GM19240 (cell line): Measurements from ENCODE around the gene OR10G3.

Experiments
- DNase-seq: peaks from one replicate; pipeline ENCODE4 v3.0.0; 2011; ENCODE audit warnings: low spot score; ENCODE audit not compliant: insufficient read length

Gene OR10G3

GRCh38 chr14:21535545-21536417 is 44.1 kb downstream of the OR10G3 start:
- DNase-seq = no peak

DNA sequence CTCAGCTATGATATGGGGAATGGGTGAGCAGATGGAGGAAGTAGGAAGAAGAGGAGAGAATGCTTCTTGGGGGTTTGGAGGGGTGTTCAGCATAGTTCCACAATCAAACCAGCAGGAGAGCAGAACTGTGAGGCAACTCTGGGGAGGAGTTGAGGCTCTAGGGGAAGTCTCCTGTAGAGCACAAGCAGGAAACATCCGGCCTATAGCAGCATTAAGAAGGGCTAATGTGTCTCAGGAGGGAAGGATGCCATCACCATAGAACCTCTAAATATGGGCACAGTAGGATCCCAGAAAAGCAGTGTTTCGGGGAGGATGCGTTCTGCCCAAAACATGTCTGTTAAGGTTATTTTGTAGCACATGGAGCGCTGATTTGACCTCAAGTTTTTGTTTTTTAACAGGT is 45.3 kb downstream of the OR10G3 start:
- no peak for DNase-seq

DNA sequence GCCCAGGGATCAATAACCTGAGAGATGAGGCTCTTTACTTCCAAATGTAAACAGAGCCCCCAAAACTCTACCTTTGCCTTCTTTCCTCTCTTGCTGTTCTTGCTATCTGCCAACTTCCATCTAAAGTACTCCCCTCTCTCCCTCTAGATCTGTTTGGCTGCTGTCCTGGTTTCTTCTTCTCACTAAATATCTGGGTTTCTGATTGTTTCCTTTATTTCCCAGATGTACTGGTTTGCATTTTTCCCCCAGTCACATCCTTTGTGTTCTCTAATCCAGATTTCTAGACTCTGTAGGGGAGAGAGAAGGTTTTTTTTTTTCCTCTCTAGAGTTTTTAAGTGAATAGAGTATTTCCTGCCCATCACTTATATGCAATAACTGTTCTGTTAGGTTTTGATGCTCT is 46.6 kb downstream of the OR10G3 start:
- DNase-seq = no peak

- DNase-seq = no peak
Measured at GRCh38 chr14:21529515-21529914, 50.4 kb downstream of the OR10G3 start.

- DNase-seq = no peak
Measured at GRCh38 chr14:21528381-21529348, 51.2 kb downstream of the OR10G3 start.

GRCh38 chr14:21527318-21527679 is 52.6 kb downstream of the OR10G3 start:
- DNase-seq = no peak

DNA sequence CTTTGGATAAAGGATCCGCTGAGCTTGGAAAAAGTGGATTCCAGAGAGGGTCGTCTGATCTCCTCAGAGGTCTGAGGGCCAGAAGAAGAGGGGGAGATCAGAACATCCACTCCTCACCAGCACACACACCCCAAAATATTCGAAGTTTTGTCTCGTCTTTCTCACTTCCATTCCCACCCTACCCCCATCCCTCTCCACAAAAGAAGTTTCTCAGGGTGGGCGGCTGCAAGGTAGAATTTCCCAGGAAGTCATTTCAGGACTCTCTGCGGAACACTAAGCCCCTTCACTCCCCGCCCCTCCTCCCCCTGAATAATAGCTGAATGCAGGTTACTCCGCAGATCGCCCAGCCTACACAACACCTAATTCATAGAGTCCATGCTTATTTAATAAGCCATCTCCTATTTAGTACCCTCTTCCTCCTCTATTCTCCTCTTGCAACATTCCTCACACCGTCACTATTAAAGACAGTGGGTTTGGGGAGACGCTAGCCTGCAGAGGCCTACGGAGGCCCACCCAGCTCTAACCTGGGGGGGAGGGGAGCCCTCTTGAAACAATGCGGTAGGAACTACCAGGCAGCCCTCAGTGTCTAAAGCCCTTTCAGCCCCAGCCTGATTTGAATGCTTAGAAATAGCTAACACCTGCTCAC is 53.1 kb downstream of the OR10G3 start:
- no peak for DNase-seq

DNA sequence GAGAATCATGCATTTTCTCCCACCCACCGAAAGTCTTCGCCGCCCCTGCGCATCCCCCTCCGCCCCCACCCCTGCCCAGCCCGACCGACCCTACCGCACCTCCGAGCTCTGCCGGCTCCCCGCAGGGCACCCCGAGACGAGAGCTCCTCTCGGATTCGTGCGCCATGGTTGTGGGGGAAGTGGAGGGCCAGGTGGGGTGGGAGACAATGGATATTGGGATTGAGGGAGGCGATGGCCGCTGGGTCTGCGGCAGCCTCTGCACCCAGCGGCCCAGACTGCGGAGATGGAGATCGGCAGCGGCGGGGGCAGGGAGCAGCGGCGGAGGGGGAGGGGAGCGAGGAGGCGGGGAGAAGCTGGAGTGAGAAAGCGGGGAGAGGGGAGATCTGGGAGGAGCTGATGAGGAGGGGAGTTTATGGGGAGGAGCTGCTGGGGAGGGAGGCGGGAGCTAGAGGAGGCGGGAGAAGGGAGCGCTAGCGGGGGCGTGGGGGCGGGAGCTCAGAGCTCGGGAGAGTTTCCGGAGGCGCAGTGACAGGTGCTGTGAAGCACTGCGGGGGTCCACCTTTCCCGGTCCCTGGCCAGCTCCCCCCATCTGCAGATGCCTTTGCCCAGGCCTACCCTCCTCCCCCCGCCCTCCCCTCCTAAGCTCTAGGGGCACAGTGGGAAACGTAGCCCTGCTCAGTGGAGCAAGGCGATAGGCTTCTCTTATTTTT is 53.8 kb downstream of the OR10G3 start, which contains the start of gene SALL2:
Gene SALL2 (minus strand): TSS at position 385 of the 710 bp plus-strand sequence. CDS start 219 bp downstream, at position 166.
- DNase-seq = no peak

DNA sequence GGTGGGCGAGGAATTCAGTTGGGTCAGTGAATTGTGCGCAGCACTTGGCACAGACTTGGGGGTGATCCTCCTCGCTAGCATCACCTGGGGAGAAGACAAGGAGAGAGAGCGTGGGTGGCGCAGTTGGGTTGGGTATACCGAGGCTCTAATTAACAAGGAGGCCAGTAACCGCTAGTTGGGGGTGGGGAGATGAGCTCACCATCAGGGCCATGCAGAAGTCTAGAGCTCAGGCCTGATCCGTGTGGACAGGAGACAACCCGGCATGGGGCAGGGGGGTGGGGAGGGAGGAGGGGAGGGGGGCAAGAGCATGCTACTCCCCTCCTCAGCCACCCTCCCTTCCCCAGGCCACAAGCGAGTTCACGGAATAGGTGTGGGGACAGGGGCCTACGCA is 54.3 kb downstream of the OR10G3 start:
- no peak for DNase-seq

DNA sequence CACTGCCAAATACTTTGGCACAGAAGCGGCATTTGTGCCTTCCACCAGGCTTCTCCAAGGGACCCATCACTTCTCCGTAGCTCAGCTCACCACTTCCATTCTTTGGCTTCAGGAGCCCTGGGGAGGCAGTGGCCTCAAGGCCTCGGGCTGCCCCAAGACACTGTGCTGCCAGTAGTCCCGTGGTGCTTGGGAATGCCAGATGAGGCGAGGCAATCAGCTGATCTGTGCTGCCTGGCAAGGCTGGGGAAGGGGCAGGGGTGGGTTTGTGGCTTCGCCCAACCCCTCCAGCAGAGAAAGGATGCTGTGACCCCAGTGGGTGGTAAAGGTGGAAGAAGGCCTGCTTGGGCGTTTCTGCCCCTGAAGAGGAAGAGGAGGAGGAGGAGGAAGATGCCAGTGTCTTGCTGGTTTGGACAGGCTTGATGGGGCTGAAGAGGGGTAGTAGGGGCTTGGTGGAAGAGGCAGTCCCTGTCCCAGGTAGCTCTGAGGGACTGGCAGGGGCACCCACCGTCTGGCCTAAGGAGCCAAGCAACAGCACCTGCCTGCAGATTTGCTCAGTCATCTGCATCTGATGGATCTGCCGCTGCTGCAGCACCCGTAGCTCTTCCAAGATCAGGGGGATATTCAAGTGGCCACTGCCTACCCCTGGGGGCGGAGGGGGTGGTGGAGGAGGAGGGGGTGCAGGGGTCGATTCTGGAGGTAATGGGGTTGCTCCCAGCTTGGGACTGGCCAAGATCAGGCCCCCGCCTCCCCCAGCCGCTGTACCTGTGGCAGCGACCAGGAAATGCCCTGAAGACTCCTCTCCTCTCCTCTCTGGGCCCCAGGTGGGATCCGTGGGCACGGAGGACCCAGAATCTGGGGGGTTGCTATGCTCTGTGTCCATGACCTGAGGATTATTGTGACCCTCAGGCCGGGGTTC is 55.0 kb downstream of the OR10G3 start:
- DNase-seq = no peak

GRCh38 chr14:21523203-21523602 is 56.7 kb downstream of the OR10G3 start:
- DNase-seq = no peak

- no peak for DNase-seq
Measured at GRCh38 chr14:21521501-21521900, 58.4 kb downstream of the OR10G3 start.

- no peak for DNase-seq
Measured at GRCh38 chr14:21520767-21521166, 59.1 kb downstream of the OR10G3 start.

DNA sequence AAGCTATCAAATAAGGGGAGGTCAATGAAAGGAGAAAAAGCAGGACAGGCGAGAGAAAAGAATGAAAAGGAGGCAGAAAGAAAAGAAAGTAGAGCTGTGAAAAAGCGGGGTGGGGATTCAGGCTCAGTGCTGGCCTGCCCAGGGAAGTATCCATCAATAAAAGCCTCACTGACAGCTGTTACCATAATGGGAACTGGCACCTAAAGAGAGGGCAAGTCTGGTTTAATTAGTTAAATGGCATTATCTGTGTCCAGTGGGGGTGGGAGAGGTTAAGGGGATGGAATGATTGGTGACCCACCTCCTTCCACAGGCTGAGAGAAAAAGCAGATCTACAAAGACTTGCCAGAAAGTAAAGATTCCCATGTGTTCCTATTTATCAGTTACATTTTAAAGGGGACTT is 61.2 kb downstream of the OR10G3 start:
- DNase-seq = no peak
